GM19240 (cell line): ENCODE measurements around the gene ACYP1.

Source experiments
- DNase-seq: peaks from one replicate; pipeline ENCODE4 v3.0.0; 2011; ENCODE audit warnings: low spot score; ENCODE audit not compliant: insufficient read length

The ACYP1 gene

DNA sequence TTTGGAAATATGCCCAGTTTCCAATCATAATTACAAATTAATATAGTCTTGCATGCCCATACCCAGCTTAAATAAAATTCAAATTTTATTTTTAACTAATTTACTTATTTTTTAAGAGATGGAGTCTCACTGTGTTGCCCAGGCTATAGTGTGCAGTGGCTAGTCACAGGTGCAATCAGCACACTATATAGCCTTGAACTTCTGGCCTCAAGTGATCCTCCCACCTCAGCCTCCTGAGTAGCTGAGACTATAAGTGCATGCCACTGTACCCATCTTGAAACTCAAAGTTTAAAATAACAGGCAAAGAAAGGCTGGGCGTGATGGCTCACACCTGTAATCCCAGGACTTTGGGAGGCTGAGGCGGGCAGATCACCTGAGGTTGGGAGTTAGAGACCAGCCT is 22.9 kb downstream of the ACYP1 start:
- DNase-seq = no peak

DNA sequence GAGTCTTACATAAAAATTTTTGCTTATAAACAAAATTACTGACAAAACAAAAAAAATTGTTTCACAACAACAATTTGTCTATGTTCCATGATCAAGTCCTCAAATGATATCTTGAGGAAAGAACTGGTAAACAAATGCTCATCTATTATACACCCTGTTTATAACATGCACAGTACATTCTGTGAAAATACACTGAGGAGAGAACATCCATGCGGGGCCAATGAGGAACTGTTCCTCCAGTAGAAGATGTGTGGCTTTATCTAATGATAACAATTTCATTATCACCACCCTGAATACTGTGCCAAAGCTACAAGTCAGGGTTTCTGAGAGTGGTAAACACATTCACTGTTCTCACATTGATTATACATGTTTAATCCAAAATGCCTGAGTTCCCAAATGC is 23.3 kb downstream of the ACYP1 start:
- no peak for DNase-seq

DNA sequence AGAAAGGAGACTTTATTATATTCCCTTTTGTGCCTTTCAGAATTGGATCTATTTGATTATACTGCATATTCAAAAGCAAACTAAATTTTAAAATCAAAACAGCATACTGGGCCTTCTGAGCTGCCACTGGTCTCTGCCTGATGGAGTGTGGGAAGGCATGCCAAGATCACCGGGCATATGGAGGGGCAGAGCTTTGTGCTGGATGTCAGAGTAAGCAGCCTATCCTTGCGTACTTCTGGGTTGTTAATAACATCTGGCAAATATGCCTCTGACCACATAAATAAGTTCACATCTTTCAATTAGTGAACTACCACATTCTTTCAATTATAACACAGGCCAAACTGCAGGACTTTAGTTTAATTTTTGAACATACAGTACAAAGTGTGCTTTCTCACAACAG is 30.9 kb downstream of the ACYP1 start:
- DNase-seq = no peak

DNA sequence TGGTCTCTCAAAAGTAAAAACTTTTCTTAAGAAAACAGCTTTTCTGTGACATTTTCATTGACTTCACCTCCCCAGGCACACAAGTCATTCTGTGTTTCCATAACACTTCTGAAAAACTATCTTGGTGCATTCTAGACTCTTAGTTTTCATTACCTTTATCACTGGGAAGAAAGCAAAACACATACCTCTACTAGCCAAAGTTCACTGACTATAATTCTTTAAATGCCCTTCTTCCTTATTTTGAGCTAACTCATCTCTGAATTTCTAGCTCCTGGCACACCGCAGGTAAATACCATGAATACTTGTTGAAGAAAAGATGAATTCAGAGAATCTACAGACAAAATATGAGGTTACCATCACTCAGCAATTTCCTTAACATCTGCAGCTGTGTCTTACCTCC is 33.7 kb downstream of the ACYP1 start:
- no peak for DNase-seq

DNA sequence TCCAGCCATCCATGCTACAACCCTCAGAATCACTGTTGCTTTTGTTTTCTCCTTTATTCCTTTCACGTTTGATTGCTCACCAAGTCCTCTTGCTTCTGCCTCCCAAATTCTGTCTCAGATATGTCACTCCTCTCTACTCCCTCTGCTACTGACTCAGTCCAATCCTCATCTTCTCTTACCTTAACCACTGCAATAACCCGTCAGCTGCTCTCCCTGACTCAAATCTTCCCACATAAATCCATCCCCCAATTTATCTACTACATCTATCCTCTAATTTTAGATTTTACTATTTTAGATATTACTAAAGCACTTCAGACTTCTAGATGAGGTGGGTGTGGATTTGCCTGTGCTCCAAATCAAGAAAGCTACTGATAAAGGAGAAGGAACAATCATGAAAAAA is 37.9 kb downstream of the ACYP1 start:
- DNase-seq = no peak

DNA sequence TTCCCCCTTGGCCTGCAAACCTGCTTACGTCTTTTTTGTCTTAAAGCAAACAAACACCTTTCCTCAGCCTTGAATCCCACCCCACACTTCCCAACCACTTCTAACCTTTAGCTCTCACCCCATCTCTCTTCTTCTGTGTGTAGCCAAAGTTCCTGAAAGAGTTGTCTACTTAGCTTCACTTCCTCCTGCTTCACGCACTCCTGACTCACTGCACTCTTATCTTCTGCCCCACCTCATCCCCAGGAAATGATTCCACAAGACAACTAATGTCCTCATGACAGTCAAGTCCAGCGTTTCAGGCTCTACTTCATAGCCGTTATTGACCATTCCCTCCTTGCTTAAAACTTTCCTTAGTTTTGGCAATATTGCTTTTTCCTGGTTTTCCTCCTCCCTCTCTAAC is 38.7 kb downstream of the ACYP1 start:
- DNase-seq = no peak

DNA sequence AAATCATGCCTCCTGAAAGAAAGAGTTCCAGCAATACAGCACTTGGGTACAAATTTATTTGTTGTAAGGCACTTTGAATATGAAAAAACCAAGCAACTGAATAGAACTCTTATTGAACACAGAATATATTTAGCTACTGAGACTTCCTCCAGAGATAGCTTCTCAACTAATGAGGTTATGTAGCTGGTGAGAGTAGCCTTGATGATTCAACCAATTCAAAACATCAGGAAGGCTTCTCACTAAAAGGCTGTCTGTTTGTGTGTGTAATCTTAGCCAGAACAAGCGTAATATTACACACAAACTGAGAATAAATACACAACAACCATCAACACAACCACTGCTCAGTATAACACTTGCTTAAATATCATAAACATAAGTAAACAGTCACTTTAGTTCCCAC is 40.7 kb downstream of the ACYP1 start:
- DNase-seq = no peak

DNA sequence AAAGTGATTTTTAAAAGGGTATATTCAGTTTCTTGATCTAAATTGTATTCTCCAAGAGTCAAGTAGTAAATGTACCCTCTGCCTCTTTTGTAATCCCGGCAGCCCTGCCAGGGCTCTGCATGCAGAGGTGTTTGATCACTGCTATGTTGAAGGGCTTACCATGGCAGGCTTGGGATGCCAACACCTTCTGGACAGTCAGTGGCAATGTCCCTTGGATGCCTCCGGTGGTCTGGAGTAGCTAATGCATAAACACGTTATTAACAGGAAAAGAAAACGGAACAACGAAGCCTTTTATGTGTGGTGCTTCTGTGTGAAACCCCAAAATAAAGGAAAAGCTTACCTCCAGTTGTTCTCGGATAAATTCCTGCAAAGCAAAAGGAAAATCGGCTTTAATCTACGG is 41.2 kb downstream of the ACYP1 start:
- DNase-seq = no peak

DNA sequence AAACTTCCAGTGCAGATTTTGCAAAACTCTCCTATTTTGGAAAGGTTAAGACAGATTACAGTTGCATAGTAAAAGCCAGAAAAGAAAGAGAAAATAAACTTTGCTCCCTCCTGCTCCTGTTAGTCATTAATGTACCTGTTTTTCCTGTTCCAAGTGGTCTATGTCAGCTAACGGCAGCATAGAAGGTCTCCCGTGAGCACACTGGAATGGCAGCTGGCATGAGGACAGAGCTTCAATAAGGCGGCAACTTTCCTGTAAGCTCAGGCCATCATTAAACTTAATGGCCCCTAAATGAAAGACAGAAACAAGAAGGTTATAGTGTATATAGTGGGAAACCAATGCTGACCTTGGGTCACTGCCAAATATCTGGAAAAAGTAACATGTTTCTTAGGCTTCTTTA is 45.1 kb downstream of the ACYP1 start:
- DNase-seq = no peak

DNA sequence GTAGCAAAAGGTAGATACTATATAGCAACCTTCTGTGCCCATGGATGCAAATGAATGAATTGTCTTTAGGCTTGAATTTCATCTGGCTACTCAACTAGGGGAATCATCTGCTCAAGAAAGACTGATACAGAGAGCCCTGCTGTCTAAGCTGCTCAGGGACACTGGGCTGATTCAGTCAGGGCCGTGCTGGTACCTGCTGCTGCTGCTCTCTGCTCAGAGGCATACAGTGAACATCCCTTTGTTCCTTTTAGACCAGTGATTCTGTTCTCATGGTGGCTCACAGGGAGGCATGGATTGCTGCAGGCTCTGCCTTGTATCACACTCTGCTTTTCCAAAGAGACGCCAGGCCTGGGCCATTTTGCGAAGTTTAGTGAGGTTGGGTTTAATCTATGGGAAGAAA is 47.0 kb downstream of the ACYP1 start:
- DNase-seq = no peak

DNA sequence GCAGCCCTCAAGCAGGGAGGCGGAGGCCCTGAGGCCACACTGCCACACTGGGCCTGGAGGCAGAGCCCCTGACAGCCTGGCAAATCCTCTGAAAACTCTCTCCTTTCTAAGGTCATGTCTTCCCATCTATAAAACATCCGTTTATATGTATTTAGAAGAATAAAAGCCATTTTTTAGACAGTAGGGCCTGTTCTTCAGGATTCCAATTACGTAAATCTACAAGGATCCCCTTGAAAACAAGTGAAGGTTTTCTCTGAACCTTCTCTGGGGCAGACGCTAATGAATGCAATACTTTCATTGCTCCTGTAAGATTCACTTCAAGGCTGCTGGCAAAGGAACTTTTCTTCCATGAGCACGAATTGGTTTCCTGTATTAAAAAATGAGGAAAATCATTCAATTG is 48.3 kb downstream of the ACYP1 start:
- DNase-seq = no peak

DNA sequence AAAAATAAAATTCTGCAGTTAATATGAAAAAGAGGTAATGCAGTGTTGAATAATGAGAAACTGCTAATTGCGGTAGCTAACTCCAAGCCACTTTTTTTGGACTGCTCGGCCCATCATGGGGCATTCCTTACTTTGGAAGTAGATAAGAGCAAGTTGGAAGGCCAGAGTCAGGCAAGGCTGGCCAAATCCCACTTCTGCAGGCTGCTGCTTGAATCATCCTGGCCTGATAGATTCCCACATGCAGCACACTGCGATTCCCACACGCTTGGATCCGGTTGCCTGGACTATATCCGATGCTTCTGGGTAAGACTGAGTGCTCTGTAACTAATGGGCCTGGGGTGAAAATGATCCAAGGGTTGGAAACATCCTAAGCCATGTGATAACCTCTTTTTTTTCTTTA is 50.5 kb downstream of the ACYP1 start:
- no peak for DNase-seq

DNA sequence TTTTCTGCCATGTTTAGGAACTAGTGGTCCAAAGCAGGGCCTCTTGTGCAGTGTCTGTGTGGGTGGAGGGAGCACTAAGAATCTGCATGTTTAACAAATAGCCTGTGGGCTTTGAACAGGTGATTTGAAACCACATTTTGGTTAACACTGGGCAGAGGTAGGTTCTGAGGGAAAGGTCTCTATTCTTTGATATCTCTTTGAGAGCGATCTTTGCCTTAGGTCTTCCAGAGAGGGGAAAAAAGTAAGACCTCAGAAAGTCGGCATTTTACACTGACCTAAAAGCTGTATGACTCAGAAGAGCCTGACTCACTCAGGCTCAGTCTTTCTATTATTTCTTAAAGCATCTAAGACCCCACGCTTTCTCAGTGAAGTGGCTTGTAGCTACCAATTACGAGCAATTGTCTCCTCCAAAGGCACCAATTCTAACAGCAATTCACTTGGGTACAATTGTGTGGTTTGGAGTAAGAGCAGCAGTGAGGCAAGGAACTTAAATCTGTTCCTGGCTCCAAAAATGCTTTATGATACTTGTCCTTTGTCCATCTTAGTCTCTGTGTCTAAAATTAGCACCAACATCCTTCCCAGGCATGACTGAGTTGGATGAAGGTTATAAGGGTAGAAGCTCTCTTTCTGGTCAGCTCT is 52.3 kb downstream of the ACYP1 start:
- no peak for DNase-seq

DNA sequence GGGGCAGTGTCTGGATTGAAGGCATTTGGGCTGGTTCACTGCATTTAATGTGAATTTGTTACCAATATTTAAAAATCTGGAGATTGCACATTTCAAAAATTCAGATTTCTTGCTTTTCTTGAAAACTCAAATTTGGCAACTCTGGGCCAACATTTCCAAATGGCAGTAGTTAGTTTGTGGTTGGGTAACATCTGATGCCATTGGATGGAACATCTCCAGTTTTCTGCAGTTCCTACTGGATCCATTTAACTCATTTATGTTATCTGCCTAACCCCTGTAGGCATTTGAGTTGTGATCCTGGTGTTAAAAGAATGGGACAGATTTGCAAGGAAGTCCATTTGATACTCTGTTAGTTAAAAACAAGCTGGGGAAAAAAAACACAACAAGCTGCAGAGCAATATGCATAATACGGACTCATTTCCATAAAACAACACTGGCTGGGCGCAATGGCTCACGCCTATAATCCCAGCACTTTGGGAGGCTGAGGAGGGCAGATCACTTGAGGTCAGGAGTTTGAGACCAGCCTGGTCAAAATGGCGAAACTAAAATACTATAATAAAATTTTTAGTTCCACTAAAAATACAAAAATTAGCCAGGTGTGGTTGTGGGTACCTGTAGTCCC is 53.2 kb downstream of the ACYP1 start:
- DNase-seq = no peak

DNA sequence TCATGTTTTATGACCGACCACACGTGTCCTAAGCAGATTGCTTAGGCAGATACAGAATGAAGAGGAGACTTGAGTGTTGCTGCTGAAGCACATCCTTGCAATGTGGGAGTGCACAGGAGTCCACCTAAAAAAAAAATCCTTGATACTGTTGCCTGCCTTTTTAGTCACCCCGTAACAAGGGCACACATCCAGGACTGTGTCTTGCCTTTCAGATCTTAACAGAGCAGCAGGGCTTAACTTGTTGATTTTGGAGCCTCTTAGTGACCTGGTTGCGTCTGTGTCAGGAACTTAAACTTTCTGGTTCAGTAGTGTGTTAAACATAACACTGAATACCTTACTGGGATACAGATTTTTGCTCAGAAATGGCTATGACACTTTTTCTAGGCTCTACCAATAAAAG is 54.6 kb downstream of the ACYP1 start:
- no peak for DNase-seq

DNA sequence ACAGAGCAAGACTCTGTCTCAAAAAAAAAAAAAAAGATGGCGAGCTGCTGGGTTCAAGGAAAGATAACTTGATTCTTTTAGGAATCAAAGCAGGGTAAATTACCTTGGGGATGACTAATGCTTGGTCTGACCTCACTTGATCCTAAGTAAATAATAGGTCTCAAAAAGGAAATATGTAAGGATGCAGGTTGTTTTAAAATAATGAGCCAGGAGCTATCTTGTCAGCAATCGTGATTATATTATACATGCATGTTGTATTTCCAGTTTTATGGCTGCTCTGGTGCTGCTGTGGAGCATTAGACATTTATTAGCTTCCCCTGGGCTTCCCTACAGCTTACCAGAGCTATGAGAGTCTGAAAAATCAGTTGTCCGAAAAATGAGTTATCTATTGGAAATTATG is 58.5 kb downstream of the ACYP1 start:
- no peak for DNase-seq

DNA sequence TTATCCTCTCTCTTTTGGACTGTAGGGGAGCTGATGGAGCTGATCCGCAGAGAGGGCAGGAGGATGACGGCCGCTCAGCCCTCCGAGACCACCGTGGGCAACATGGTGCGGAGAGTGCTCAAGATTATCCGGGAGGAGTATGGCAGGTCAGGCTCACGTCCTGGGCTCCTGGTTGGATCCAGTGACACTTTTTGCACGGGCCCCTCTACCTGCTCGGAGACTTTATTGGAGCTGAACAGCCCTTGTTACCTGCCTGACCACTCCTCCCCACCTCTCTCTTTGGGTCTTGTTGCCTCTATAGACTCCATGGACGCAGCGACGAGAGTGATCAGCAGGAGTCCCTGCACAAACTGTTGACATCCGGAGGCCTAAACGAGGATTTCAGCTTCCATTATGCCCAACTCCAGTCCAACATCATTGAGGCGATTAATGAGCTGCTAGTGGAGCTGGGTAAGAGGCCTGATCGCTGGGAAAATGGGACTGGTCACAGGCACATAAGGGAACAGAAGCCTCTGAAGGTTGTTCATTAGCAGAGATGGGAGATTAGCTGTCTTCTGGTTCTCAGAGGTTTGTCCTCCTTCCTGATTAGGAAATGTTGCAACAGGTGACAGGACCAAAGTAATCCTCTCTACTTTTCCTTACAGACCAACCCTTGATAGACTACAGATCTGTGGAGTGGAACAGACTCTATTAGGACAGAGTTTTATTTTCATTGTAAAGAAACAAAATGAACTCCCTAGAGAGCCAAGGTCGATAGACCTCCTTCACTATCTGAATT is 60.4 kb downstream of the ACYP1 start:
- no peak for DNase-seq
